OCI-LY7 (cell line): Measurements from ENCODE around the gene TTI1. TPM values are rescaled to one million over a fixed set of nuclear protein-coding genes. Genes with fewer than 3 reads are reported as not detected.

Experiments
- BruUV-seq: library from RNA; stranded (reverse); fragments of 400-500 nt; replicated peaks from 2 replicates; lab custom pipeline; 2021; lab: Mats Ljungman, UMichigan
- CTCF ChIA-PET: fragments of 300-600 bp; sonication (Branson Sonifier 250); formaldehyde crosslinking; loops from one replicate; lab custom pipeline; 2022; ENCODE audit warnings: antibody characterized with exemption; ENCODE audit not compliant: unreplicated experiment; lab: Charles Lee
- POLR2A ChIA-PET: fragments of 300-600 bp; sonication (Branson Sonifier 250); formaldehyde crosslinking; loops from one replicate; lab custom pipeline; 2022; ENCODE audit warnings: antibody characterized with exemption; lab: Charles Lee
- DNase-seq: peaks from one replicate; pipeline ENCODE4 v3.0.0-alpha.2; 2015; ENCODE audit warnings: low spot score
- H2AFZ ChIP-seq: fragments of 200-600 bp; sonication (generic), shearing (Covaris generic); 2 replicates; pipeline ENCODE4 v1.6.1; 2014; ENCODE audit warnings: mild to moderate bottlenecking, antibody characterized with exemption, low read length, moderate library complexity
- H3K27ac ChIP-seq: fragments of 200-600 bp; sonication (generic); 2 replicates; pipeline ENCODE4 v1.5.1; 2014; ENCODE audit warnings: mixed run types, low read depth, mild to moderate bottlenecking, moderate library complexity, low read length, inconsistent platforms; ENCODE audit not compliant: poor library complexity, severe bottlenecking
- H3K36me3 ChIP-seq: fragments of 200-600 bp; sonication (generic); 2 replicates; pipeline ENCODE4 v1.6.1; 2014; ENCODE audit warnings: mild to moderate bottlenecking, antibody characterized with exemption, low read length, moderate library complexity, mixed read lengths; ENCODE audit not compliant: insufficient read depth
- H3K4me1 ChIP-seq: fragments of 200-600 bp; sonication (generic); 2 replicates; pipeline ENCODE4 v1.5.1; 2014; ENCODE audit warnings: mild to moderate bottlenecking, low read length; ENCODE audit not compliant: insufficient read depth, poor library complexity, severe bottlenecking
- H3K4me2 ChIP-seq: fragments of 200-600 bp; sonication (generic); 2 replicates; pipeline ENCODE4 v1.6.1; 2014; ENCODE audit warnings: mild to moderate bottlenecking, low read length
- H3K4me3 ChIP-seq: fragments of 200-600 bp; sonication (generic); 2 replicates; pipeline ENCODE4 v1.5.1; 2014; ENCODE audit warnings: mild to moderate bottlenecking, low read depth, low read length; ENCODE audit not compliant: poor library complexity, severe bottlenecking
- H3K79me2 ChIP-seq: fragments of 200-600 bp; sonication (generic); 2 replicates; pipeline ENCODE4 v1.6.1; 2016; ENCODE audit warnings: low read depth, mild to moderate bottlenecking, low read length, moderate library complexity, mixed read lengths; ENCODE audit not compliant: insufficient read depth
- H3K9me2 ChIP-seq: fragments of 200-600 bp; sonication (generic); 2 replicates; pipeline ENCODE4 v1.6.1; 2016; ENCODE audit warnings: mild to moderate bottlenecking, low read length, mixed read lengths; ENCODE audit not compliant: insufficient read depth
- H3K9me3 ChIP-seq: fragments of 200-600 bp; sonication (generic); 2 replicates; pipeline ENCODE4 v1.6.1; 2014; ENCODE audit warnings: mild to moderate bottlenecking, mixed run types, low read length, mixed read lengths
- H4K20me1 ChIP-seq: fragments of 200-600 bp; sonication (generic); 2 replicates; pipeline ENCODE4 v1.6.1; 2014; ENCODE audit warnings: mild to moderate bottlenecking, antibody characterized with exemption, low read length, moderate library complexity, mixed read lengths; ENCODE audit not compliant: insufficient read depth
- EZH2phosphoT487 ChIP-seq: fragments of 200-600 bp; sonication (generic); IDR thresholded peaks from 2 replicates; pipeline ENCODE4 v1.6.1; 2018; ENCODE audit warnings: low read depth, borderline replicate concordance, mild to moderate bottlenecking, mixed run types, antibody characterized with exemption, low read length, moderate library complexity, mixed read lengths
- intact Hi-C: fragments of 100-400 bp; cut with micrococcal nuclease; formaldehyde crosslinking; loops from one replicate; pipeline ENCODE4 v1.10.0; 2022; ENCODE audit not compliant: unreplicated experiment
- total RNA-seq, 2 experiments: library from RNA; depleted of rRNA in 1 of 2; stranded (reverse); fragments of >200 nt in 1 of 2; shearing (Covaris generic) in 1 of 2; gene quantifications; 2 replicates each; pipeline ENCODE4 v1.2.3, GENCODE V29; 2014 to 2022
- TF ChIP-seq, protein P1 (sequence below): fragments of 200-600 bp; sonication (generic); conservative IDR thresholded peaks from 2 replicates; pipeline ENCODE4 v1.5.1; 2014; ENCODE audit warnings: mild to moderate bottlenecking, antibody characterized with exemption, low read length, moderate library complexity, mixed read lengths

The TTI1 gene
- total RNA-seq, 2 experiments from 2014 or later: 22.4 to 28.7 TPM

DNA sequence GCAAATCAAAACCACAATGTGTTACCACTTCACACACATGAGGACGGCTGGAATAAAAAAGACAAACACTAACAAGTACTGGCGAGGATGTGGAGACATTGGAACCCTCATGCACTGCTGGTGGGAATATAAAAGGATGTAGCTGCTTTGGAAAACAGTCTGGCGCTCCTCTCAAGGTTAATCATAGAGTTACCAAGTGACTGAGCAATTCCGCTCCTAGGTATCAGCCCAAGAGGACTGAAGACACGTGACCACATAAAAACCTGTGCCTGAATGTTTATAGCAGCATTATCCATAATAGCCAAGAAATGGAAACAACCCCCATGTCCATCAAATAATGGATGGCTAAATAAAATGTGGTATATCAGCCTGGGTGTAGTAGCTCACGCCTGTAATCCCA is 85.3 kb downstream of the TTI1 start:
- POLR2A ChIA-PET: no interaction called here
- CTCF ChIA-PET: no interaction called here
- H2AFZ ChIP-seq: no peak overlapping the region
- H3K79me2 ChIP-seq: no peaks in the 10 kb centered on the region
- no peak for DNase-seq
- no peaks in the 10 kb centered on the region for H4K20me1 ChIP-seq
- H3K36me3 ChIP-seq: no peaks in the 10 kb centered on the region
- intact Hi-C loops: no loop called here
- H3K9me3 ChIP-seq: no peaks in the 10 kb centered on the region
- no peaks in the 10 kb centered on the region for H3K4me1 ChIP-seq
- H3K27ac ChIP-seq: no peak overlapping the region
- TF ChIP-seq, protein P1, sequence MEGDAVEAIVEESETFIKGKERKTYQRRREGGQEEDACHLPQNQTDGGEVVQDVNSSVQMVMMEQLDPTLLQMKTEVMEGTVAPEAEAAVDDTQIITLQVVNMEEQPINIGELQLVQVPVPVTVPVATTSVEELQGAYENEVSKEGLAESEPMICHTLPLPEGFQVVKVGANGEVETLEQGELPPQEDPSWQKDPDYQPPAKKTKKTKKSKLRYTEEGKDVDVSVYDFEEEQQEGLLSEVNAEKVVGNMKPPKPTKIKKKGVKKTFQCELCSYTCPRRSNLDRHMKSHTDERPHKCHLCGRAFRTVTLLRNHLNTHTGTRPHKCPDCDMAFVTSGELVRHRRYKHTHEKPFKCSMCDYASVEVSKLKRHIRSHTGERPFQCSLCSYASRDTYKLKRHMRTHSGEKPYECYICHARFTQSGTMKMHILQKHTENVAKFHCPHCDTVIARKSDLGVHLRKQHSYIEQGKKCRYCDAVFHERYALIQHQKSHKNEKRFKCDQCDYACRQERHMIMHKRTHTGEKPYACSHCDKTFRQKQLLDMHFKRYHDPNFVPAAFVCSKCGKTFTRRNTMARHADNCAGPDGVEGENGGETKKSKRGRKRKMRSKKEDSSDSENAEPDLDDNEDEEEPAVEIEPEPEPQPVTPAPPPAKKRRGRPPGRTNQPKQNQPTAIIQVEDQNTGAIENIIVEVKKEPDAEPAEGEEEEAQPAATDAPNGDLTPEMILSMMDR: no peak
- TF ChIP-seq EZH2phosphoT487: no peak
- no peaks in the 10 kb centered on the region for H3K9me2 ChIP-seq
- no TSS peak for BruUV-seq
- no peak overlapping the region for H3K4me2 ChIP-seq
- no peak overlapping the region for H3K4me3 ChIP-seq

DNA sequence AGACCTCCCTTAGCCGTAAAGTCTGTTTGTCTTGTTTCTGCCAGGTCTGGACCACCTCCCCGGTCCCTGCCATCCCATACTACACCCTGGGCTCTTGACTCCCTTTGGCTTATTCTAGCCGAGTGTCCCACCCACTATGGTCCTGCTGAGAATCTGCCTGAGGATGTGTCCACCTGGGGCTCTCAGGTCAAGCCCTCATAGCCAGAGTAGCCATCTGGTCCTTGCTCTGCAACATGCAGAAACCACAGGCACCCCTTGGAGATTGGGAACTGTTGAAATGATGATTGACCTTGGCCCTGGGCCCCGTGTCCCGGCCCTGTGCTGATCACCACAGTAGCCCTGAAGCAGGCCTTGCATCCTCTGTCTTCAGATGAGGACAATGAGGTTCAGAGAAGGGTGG is 86.3 kb downstream of the TTI1 start:
- CTCF ChIA-PET: no interaction called here
- no TSS peak for BruUV-seq
- Histone ChIP-seq H3K4me2 (no peak overlapping the region), H3K4me1 (peaks cover 4% of the 10 kb centered on the region), H4K20me1 (no peaks in the 10 kb centered on the region), H3K4me3 (no peak overlapping the region), H3K79me2 (no peaks in the 10 kb centered on the region), H2AFZ (no peak overlapping the region), H3K9me2 (no peaks in the 10 kb centered on the region), H3K27ac (no peak overlapping the region), H3K36me3 (no peaks in the 10 kb centered on the region), H3K9me3 (no peaks in the 10 kb centered on the region)
- DNase-seq: no peak
- POLR2A ChIA-PET: no interaction called here
- no peak for TF ChIP-seq EZH2phosphoT487
- TF ChIP-seq, protein P1: no peak
- intact Hi-C loops: no loop called here

DNA sequence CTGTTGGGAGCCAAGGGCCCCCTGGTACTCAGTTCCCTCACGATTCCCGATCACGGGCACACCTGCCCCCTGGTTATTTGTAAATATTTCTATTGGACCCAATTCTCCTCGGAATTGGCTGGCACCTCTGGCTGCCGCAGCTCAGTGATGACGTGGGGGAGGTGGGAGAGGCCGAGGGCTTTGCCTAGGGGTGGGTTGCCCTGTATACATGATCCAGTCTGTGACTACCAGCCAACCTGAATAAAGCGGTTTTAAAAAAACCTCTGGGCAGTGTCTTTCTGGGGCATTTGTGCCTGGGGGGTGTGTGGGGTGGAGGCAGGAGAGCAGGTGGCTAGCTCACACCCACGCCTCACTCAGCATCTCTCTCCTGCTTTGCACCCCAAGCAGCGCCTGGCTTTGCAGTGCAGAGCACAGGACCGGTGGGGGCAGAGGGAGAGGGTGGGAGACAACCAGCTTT is 88.1 kb downstream of the TTI1 start:
- TF ChIP-seq, protein P1: no peak
- no peak for TF ChIP-seq EZH2phosphoT487
- Histone ChIP-seq H4K20me1 (no peaks in the 10 kb centered on the region), H2AFZ (no peak overlapping the region), H3K79me2 (no peaks in the 10 kb centered on the region), H3K4me2 (no peak overlapping the region), H3K4me3 (no peak overlapping the region), H3K27ac (no peak overlapping the region), H3K9me2 (no peaks in the 10 kb centered on the region), H3K9me3 (no peaks in the 10 kb centered on the region), H3K36me3 (no peaks in the 10 kb centered on the region), H3K4me1 (peaks cover 4% of the 10 kb centered on the region)
- POLR2A ChIA-PET: no interaction called here
- DNase-seq: no peak
- intact Hi-C loops: no loop called here
- CTCF ChIA-PET: no interaction called here
- BruUV-seq: no TSS peak
